ENCODE results near the gene DYDC2. TPM values are rescaled to one million over a fixed set of nuclear protein-coding genes. Genes with fewer than 3 reads are reported as not detected.

The DYDC2 gene
- total RNA-seq, 2 experiments from 2014 or later: not detected

DNA sequence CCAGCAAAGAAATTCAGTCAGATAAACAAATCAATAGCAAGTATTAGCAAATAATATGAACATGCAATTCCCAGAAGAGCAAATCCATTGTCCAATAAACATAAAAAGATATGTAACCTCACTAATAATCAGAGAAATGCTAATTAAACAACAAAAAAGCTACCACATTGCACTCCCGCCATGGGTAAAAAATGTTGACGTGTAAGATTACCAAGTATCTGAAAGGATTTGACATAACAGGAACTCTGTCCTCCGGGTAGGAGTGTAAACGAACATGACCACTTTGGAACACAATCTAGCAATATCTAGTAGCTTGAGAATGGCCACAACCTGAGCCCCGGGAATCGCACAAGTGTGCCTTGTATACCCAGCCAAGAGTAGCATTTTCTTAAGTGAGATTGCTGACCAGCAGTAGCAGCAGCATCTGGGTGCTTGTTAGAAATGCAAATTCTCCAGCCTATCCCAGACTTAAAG lies 31.7 kb upstream of the DYDC2 start:
- Mint-ChIP-seq H3K27ac (no peak overlapping the region), H3K36me3 (ENCODE audit: low read depth) (no peaks in the 10 kb centered on the region), H3K4me1 (ENCODE audit: low read depth) (no peaks in the 10 kb centered on the region), H3K9me3 (no peaks in the 10 kb centered on the region), H3K27me3 (no peaks in the 10 kb centered on the region), H3K4me3 (no peak overlapping the region)
- TF ChIP-seq, protein P1, sequence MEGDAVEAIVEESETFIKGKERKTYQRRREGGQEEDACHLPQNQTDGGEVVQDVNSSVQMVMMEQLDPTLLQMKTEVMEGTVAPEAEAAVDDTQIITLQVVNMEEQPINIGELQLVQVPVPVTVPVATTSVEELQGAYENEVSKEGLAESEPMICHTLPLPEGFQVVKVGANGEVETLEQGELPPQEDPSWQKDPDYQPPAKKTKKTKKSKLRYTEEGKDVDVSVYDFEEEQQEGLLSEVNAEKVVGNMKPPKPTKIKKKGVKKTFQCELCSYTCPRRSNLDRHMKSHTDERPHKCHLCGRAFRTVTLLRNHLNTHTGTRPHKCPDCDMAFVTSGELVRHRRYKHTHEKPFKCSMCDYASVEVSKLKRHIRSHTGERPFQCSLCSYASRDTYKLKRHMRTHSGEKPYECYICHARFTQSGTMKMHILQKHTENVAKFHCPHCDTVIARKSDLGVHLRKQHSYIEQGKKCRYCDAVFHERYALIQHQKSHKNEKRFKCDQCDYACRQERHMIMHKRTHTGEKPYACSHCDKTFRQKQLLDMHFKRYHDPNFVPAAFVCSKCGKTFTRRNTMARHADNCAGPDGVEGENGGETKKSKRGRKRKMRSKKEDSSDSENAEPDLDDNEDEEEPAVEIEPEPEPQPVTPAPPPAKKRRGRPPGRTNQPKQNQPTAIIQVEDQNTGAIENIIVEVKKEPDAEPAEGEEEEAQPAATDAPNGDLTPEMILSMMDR (IDR thresholded peaks at IDR 0.05): no peak
- POLR2A ChIA-PET: no interaction called here
- Histone ChIP-seq H3K27me3 (ENCODE audit: control insufficient read depth in 1 of 2, insufficient read depth in 2 of 2, low read length in 2 of 2) (peaks cover 3 to 8% of the 10 kb centered on the region in 2 experiments), H3K4me1 (ENCODE audit: insufficient read depth, low read length) (no peaks in the 10 kb centered on the region), H3K27ac (ENCODE audit: low read depth in 1 of 2, low read length in 2 of 2) (no peak overlapping the region), H3K36me3 (ENCODE audit: insufficient read depth, low read length) (no peaks in the 10 kb centered on the region), H3K9me3 (ENCODE audit: control insufficient read depth in 1 of 2, insufficient read depth in 1 of 2, low read length in 2 of 2) (no peaks in the 10 kb centered on the region), H3K4me3 (ENCODE audit: low read length) (no peak overlapping the region)
- ATAC-seq (ENCODE audit: poor library complexity) (no peak), DNase-seq (no peak)
- intact Hi-C loops (cut with DNase I, micrococcal nuclease): no loop called here
- CTCF ChIA-PET: no interaction called here

- DNase-seq (no peak), ATAC-seq (ENCODE audit: poor library complexity) (no peak)
- TF ChIP-seq, protein P1 (IDR thresholded peaks at IDR 0.05): no peak
- no peak overlapping the region for H3K4me3 ChIP-seq (ENCODE audit: low read length)
- no peaks in the 10 kb centered on the region for H3K9me3 ChIP-seq (ENCODE audit: control insufficient read depth in 1 of 2, insufficient read depth in 1 of 2, low read length in 2 of 2)
- ChIA-PET POLR2A (no interaction called here), CTCF (no interaction called here)
- no peak overlapping the region for H3K27ac Mint-ChIP-seq
- no peaks in the 10 kb centered on the region for H3K4me1 Mint-ChIP-seq (ENCODE audit: low read depth)
- peaks cover 7 to 13% of the 10 kb centered on the region in 2 experiments for H3K27me3 ChIP-seq (ENCODE audit: control insufficient read depth in 1 of 2, insufficient read depth in 2 of 2, low read length in 2 of 2)
- H3K36me3 ChIP-seq (ENCODE audit: insufficient read depth, low read length): no peaks in the 10 kb centered on the region
- no peak overlapping the region for H3K4me3 Mint-ChIP-seq
- no peak overlapping the region for H3K27ac ChIP-seq (ENCODE audit: low read depth in 1 of 2, low read length in 2 of 2)
- no peaks in the 10 kb centered on the region for H3K9me3 Mint-ChIP-seq
- no peaks in the 10 kb centered on the region for H3K27me3 Mint-ChIP-seq
- H3K36me3 Mint-ChIP-seq (ENCODE audit: low read depth): no peaks in the 10 kb centered on the region
- no peaks in the 10 kb centered on the region for H3K4me1 ChIP-seq (ENCODE audit: insufficient read depth, low read length)
- intact Hi-C loops (cut with DNase I, micrococcal nuclease): no loop called here
Measured at GRCh38 chr10:80333983-80334382, 22.6 kb upstream of the DYDC2 start.

- DNase-seq: no peak
- CTCF ChIA-PET: no interaction called here
- Histone ChIP-seq H3K27ac (ENCODE audit: low read depth in 1 of 2, low read length in 2 of 2) (no peak overlapping the region), H3K27me3 (ENCODE audit: control insufficient read depth in 1 of 2, insufficient read depth in 2 of 2, low read length in 2 of 2) (no peaks in the 10 kb centered on the region), H3K4me3 (ENCODE audit: low read length) (no peak overlapping the region), H3K4me1 (ENCODE audit: insufficient read depth, low read length) (no peaks in the 10 kb centered on the region), H3K36me3 (ENCODE audit: insufficient read depth, low read length) (no peaks in the 10 kb centered on the region), H3K9me3 (ENCODE audit: control insufficient read depth in 1 of 2, insufficient read depth in 1 of 2, low read length in 2 of 2) (no peaks in the 10 kb centered on the region)
- intact Hi-C loops (cut with DNase I, micrococcal nuclease): no loop called here
- TF ChIP-seq, protein P1 (IDR thresholded peaks at IDR 0.05): no peak
- no peaks in the 10 kb centered on the region for H3K9me3 Mint-ChIP-seq
- H3K4me1 Mint-ChIP-seq (ENCODE audit: low read depth): no peaks in the 10 kb centered on the region
- ATAC-seq (ENCODE audit: poor library complexity): no peak
- no peak overlapping the region for H3K4me3 Mint-ChIP-seq
- no peaks in the 10 kb centered on the region for H3K36me3 Mint-ChIP-seq (ENCODE audit: low read depth)
- H3K27me3 Mint-ChIP-seq: no peaks in the 10 kb centered on the region
- POLR2A ChIA-PET: no interaction called here
- H3K27ac Mint-ChIP-seq: no peak overlapping the region
Measured at GRCh38 chr10:80344276-80344675, 12.3 kb upstream of the DYDC2 start.

Data from CD4-positive, alpha-beta T cell (primary cell).